GM18507 (cell line): Measurements from ENCODE around the gene TBC1D24.

Source experiments
- DNase-seq: peaks from one replicate; pipeline ENCODE4 v3.0.0; 2011; ENCODE audit warnings: low read depth; ENCODE audit not compliant: insufficient read length; ENCODE audit errors: extremely low spot score
- FAIRE-seq: peaks from 2 replicates; lab custom pipeline; 2011; peaks lifted over from hg19 to GRCh38; lab: Jason Lieb, UNC

TBC1D24 gene

GRCh38 chr16:2447920-2448583, 26.9 kb upstream of the TBC1D24 start:
- FAIRE-seq: no peak
- no peak for DNase-seq

- DNase-seq (no peak), FAIRE-seq (no peak)
Measured at GRCh38 chr16:2449118-2449517, 25.8 kb upstream of the TBC1D24 start.

GRCh38 chr16:2450535-2450934, 24.4 kb upstream of the TBC1D24 start:
- DNase-seq: no peak

GRCh38 chr16:2450975-2451381, 23.9 kb upstream of the TBC1D24 start:
- no peak for DNase-seq
- FAIRE-seq: no peak

More at GRCh38 chr16:2450535-2450934, 24.4 kb upstream of the TBC1D24 start:
- no peak for FAIRE-seq

- no peak for FAIRE-seq
Measured at GRCh38 chr16:2451851-2452320, 23.0 kb upstream of the TBC1D24 start.

GRCh38 chr16:2452650-2453049, 22.3 kb upstream of the TBC1D24 start:
- FAIRE-seq: no peak
- no peak for DNase-seq

More at GRCh38 chr16:2451851-2452320, 23.0 kb upstream of the TBC1D24 start:
- no peak for DNase-seq

- FAIRE-seq (no peak), DNase-seq (no peak)
Measured at GRCh38 chr16:2455081-2455845, 19.7 kb upstream of the TBC1D24 start.

- FAIRE-seq: no peak
- DNase-seq: no peak
Measured at GRCh38 chr16:2456551-2457153, 18.3 kb upstream of the TBC1D24 start.

- DNase-seq (no peak), FAIRE-seq (no peak)
Measured at GRCh38 chr16:2457267-2457666, 17.7 kb upstream of the TBC1D24 start.

- no peak for FAIRE-seq
- DNase-seq: no peak
Measured at GRCh38 chr16:2457946-2458345, 17.0 kb upstream of the TBC1D24 start.

- DNase-seq (no peak), FAIRE-seq (no peak)
Measured at GRCh38 chr16:2458887-2459646, 15.9 kb upstream of the TBC1D24 start.

- peak; percentile 99 for FAIRE-seq
Measured at GRCh38 chr16:2459647-2460390, 15.1 kb upstream of the TBC1D24 start, which contains the start of gene TEDC2. Gene TEDC2 (plus strand): TSS chr16:2460109. CDS start chr16:2460145, 36 bp downstream.

GRCh38 chr16:2460391-2460713, 14.6 kb upstream of the TBC1D24 start:
- DNase-seq: no peak
- FAIRE-seq: no peak

More at GRCh38 chr16:2459647-2460390, 15.1 kb upstream of the TBC1D24 start, which contains the start of gene TEDC2:
- DNase-seq: peak; percentile 100

GRCh38 chr16:2460916-2461315, 14.0 kb upstream of the TBC1D24 start:
- FAIRE-seq (no peak), DNase-seq (no peak)

- DNase-seq: no peak
Measured at GRCh38 chr16:2462031-2462866, 12.7 kb upstream of the TBC1D24 start.

GRCh38 chr16:2464333-2464732, 10.6 kb upstream of the TBC1D24 start:
- no peak for DNase-seq
- FAIRE-seq: no peak

More at GRCh38 chr16:2462031-2462866, 12.7 kb upstream of the TBC1D24 start:
- no peak for FAIRE-seq

GRCh38 chr16:2465653-2466415, 9.1 kb upstream of the TBC1D24 start:
- DNase-seq (no peak), FAIRE-seq (no peak)
